Iris pigment epithelial cell (primary cell): ENCODE measurements around the gene RCC2.

Experiments used
- DNase-seq: peaks from one replicate; pipeline ENCODE4 v3.0.0-alpha.2; 2011; ENCODE audit warnings: low read depth

The RCC2 gene

GRCh38 chr1:17442841-17443240 lies 3.4 kb upstream of the RCC2 start:
- DNase-seq, result no peak

GRCh38 chr1:17441993-17442357 lies 2.5 kb upstream of the RCC2 start:
- no peak for DNase-seq

- peak; percentile 49 for DNase-seq
Observed at GRCh38 chr1:17441265-17441992, 2.0 kb upstream of the RCC2 start.

DNA sequence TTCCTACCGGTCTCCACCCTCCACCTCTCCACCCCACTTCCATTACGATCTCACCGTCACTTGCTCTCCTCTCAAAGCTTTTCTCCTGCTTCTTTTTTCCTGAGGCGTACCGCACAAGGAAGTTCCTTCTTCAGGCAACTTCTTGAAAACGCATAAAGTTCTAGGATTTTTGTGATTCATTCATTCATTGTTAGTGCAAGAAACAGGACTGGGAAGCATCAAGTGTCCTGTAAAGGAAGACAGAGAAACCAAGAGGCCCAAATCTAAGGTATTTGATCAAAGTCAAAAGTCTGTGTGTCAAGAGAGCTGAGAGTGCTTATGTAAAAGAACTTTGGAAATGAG lies 1.3 kb upstream of the RCC2 start:
- no peak for DNase-seq

- DNase-seq, result no peak
Observed at GRCh38 chr1:17440074-17440826, 773 bp upstream of the RCC2 start.

DNA sequence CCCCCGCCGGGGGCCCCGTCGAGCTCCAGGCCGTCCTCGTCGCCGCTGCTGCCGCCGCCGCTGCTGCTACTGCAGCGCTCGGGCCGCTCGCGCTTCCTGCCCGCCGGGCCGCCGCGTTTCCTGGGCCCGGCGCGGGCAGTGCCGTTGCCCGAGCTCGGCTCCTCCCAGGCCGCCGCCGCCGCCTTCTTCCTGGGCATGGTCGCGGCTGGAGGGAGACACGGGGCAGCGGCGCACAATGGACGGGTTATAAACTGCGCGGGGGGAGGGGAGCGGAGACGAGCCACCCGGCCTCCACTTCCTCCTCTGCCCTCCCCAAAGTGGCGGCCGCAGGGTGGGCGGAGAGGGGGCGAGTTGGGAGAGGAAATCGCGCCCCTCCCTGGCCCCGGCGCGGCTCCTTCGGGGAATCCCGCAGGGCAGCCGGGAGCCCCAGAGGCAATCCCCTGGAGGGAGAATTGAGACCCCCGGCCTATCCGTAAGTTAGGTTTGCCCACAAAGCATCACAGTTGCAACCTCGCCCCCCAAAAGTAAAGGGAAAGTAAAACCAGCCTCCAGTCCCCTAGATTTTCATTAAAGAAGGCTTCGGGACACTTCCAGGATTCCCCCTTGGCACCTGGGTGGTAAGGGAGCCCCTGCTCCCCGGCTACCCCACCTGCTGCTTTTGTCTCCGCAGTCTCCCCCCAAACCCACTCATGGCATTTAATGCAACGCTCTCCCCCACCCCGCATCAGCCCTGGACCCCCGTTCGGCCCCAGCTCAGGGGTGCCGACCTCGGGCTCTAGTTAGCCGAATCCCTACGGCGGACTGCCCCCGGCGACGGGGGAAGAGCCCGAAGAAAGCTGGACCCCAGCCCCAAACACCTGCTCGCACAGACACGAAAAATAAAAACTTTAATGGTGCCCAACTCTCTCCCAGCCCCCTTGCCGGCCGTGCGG lies 893 bp downstream of the RCC2 start:
- DNase-seq, result peak; percentile 47

GRCh38 chr1:17437580-17438317 lies 1.7 kb downstream of the RCC2 start:
- DNase-seq, result peak; percentile 37

GRCh38 chr1:17437260-17437579 lies 2.3 kb downstream of the RCC2 start:
- no peak for DNase-seq

GRCh38 chr1:17436380-17437174 lies 2.9 kb downstream of the RCC2 start:
- no peak for DNase-seq

DNA sequence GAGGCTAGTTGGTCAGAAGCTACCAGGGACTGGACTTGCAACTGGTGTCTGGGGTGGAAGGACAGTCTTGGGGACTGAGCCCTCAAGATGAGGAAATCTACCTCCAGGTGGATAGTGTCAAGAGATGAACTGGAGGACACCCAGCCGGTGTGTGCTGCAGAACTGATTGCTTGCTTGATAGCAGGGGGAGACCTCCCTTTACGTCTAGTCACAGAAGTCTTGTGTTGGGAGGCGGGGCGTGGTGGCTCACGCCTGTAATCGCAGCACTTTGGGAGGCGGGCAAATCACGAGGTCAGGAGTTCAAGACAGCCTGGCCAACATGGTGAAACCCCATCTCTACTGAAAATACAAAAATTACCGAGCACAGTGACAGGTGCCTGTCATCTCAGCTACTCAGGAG lies 4.9 kb downstream of the RCC2 start:
- DNase-seq, result no peak

DNA sequence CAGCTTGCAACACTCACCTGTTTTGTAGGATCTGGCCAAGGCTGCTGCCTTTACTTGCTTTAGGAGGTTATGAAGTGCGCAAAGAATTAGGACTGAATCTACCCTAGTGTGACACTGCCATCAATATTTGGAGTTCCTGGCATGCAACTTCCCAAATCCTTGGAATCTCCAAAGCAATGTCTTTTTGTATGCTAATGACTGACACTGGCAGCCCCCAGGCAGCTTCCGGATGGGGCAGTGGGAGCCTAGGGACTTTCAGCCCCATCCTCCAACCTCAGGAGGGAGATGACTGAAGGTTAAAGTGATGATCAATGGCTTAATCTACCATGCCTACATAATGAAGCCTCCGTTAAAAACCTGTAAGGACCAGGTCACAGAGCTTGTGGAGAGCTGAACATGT lies 5.5 kb downstream of the RCC2 start:
- no peak for DNase-seq

DNA sequence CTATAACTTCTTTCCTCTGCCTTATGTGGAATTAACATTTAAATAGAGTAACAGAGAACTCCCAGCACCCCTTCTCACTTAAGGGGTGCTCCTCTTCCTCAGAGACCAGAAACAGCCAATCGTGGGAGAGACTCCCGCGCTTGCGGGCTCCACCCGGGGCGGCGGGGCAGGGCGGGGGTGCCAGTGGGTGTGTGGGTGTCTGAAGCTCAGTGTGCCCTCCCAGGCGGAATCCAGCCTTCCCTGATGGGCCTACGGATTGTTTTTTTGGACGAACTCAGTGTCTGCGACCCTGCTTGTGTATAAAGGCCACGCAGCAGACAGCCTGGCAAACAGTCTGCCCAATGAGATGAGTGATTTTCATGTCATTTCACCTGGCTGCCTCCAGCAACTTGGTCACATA lies 6.2 kb downstream of the RCC2 start:
- no peak for DNase-seq

DNA sequence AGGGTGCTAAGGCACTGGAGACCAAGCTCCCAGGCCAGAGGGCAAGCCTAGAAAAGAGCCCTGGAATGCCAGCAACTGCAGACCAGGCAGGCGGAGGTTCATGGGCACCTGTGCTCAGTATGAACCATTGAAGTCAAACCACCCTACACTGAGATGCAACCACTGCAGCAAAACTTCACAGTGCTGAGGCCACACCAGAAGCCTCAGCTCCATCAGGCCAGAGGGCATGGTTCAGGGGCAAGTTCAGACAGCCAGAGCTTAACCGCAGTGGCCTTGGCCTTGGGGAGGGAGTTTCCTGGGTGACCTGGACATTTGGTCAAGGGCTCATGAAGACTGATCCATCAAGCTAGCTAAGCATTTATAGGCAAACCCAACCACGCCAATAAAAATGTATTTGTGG lies 7.1 kb downstream of the RCC2 start:
- no peak for DNase-seq

- DNase-seq, result no peak
Observed at GRCh38 chr1:17429183-17429582, 10.3 kb downstream of the RCC2 start.

GRCh38 chr1:17427696-17428660 lies 11.5 kb downstream of the RCC2 start:
- DNase-seq, result no peak

DNA sequence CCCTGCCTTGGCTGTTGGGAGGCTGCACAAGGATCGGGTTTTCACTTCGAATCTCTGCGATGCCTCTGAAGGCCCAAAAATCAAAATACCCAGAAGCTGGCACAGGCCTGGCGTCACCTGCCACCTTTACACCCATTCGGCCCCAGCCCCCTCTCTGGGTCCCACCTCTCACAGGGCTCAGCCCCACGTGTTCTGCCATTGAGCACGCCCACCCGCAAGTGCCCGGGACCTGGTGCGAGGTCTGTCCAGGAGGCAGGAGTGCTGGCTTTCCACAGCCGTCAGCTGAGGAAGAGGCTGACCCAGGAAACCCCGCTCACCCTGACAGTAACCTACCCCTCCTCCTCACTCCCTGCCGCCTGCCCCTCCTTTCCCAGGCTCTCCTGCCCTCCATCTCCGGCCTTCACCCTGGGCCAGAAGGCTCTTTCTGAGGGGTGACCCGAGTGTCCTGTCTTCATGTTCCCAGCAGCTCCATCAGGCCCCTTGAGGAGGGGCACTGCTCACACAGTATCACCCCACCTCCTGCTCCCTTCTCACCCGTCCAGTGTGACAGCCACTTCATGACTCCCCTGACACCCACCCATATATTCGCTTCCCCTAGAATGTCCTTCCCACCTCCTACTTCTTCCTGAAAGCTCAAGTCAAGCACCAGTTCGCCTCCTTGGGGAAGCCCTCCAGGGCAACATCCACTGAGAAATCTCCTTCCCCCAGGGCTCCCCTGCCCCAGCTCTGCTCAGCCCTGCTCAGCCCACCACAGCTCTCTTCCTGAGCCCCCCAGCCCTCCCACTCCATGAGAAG lies 13.5 kb downstream of the RCC2 start:
- DNase-seq, result no peak

- peak; percentile 61 for DNase-seq
Observed at GRCh38 chr1:17423781-17424245, 15.7 kb downstream of the RCC2 start.

DNA sequence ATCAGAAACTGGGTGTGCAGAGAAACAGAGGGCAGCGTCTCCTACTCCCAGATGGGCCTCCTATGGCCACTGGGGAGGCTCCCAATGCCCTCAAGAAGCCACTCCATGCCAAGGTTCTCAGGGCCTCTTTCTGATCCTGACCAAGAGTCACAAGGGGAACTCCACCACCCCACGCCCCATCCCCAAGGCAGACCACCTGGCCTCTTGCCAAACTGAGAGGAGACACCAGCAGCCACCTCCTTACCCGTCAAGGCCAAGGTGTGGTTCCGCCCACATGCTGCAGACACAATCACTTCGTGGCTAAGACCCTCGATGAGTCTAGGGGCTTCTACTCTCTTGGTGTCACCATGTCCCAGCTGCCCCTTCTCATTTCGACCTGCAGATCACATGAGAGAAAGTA lies 17.0 kb downstream of the RCC2 start:
- DNase-seq, result no peak

DNA sequence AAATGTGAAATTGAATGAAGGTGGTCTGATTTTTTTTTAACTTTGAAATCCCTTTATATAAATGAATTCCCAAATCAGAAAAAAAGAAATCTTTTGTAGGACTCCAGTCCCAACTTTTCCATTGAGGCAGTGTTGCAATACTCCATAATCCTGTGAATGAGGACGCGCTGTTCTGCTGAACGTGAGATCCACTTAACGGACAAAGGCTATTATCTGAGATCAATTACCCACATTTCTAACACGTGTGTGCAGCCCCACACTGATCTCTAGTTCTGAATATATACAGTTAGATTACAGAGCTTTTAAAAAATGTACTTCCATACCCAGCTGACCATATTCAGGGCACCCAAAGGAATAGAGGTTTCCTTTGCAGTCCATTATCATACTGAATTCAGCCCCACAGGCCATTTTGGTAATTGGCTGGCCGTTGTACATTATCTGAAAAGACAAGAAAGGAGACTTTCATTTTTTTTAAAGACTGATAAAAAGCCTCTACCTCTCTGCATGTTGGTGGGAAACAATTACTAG lies 19.0 kb downstream of the RCC2 start:
- DNase-seq, result no peak
